ENCODE results near the gene TOE1. TPM values are rescaled to one million over a fixed set of nuclear protein-coding genes. Genes with fewer than 3 reads are reported as not detected.
"Not testable (repeated sequence)": the region's sequence is repeated elsewhere in the genome, so short reads cannot be mapped to it uniquely, and the experiment has no call there.

Gene TOE1
- polyA plus RNA-seq (ENCODE audit: insufficient read length) = 12.4 TPM
- long read RNA-seq, donor 1, transcript TOE1-201 (8 exons, 2,389 nt) = major isoform, 5 of 5 reads
- long read RNA-seq, donor 1, partial matches to known transcripts = 0 of 5 reads
- long read RNA-seq, donor 1, other reads (novel, unspliced or antisense) = 0 of 5 reads
- long read RNA-seq, donor 2, partial matches to known transcripts = 42 of 44 reads
- long read RNA-seq, donor 2, other reads (novel, unspliced or antisense) = 0 of 44 reads
- long read RNA-seq, donor 3, transcript TOE1-201 (8 exons, 2,389 nt) = major isoform, 7 of 16 reads
- long read RNA-seq, donor 3, partial matches to known transcripts = 9 of 16 reads
- long read RNA-seq, donor 3, other reads (novel, unspliced or antisense) = 0 of 16 reads
- long read RNA-seq, donor 4, partial matches to known transcripts = 6 of 6 reads
- long read RNA-seq, donor 4, other reads (novel, unspliced or antisense) = 0 of 6 reads
- long read RNA-seq, donor 5, partial matches to known transcripts = 0 of 4 reads
- long read RNA-seq, donor 5, other reads (novel, unspliced or antisense) = 0 of 4 reads
- long read RNA-seq, donor 6, partial matches to known transcripts = 0 of 3 reads
- long read RNA-seq, donor 6, other reads (novel, unspliced or antisense) = 0 of 3 reads
- long read RNA-seq, donor 7, partial matches to known transcripts = 14 of 18 reads
- long read RNA-seq, donor 7, other reads (novel, unspliced or antisense) = 0 of 18 reads
- long read RNA-seq, donor 8, partial matches to known transcripts = 0 of 3 reads
- long read RNA-seq, donor 8, other reads (novel, unspliced or antisense) = 0 of 3 reads

- DNase-seq = peak; percentile 87
Measured at GRCh38 chr1:45339789-45340558, at the start of gene TOE1, which contains the start of gene MUTYH. TSS of gene TOE1 (plus strand) at chr1:45340170. CDS start at chr1:45340253, 83 bp downstream. TSS of gene MUTYH (minus strand) at chr1:45340440. CDS start at chr1:45334505, 5,935 bp downstream.

- DNase-seq = not testable (repeated sequence)
Measured at GRCh38 chr1:45291002-45291401, 49.0 kb upstream of the TOE1 start.

GRCh38 chr1:45291716-45292115, 48.3 kb upstream of the TOE1 start:
- DNase-seq = no peak

- DNase-seq = no peak
Measured at GRCh38 chr1:45297666-45298356, 42.2 kb upstream of the TOE1 start.

- DNase-seq = no peak
Measured at GRCh38 chr1:45299296-45299695, 40.7 kb upstream of the TOE1 start.

GRCh38 chr1:45299981-45300668, 39.8 kb upstream of the TOE1 start:
- peak; percentile 74 for DNase-seq

GRCh38 chr1:45300669-45300997, 39.3 kb upstream of the TOE1 start:
- DNase-seq = no peak

- no peak for DNase-seq
Measured at GRCh38 chr1:45302505-45303150, 37.3 kb upstream of the TOE1 start.

- DNase-seq = peak; percentile 98
Measured at GRCh38 chr1:45303520-45304310, 36.3 kb upstream of the TOE1 start.

- DNase-seq = no peak
Measured at GRCh38 chr1:45304311-45305081, 35.5 kb upstream of the TOE1 start.

GRCh38 chr1:45305231-45305630, 34.7 kb upstream of the TOE1 start:
- DNase-seq = no peak

- DNase-seq = no peak
Measured at GRCh38 chr1:45306319-45306718, 33.7 kb upstream of the TOE1 start.

- DNase-seq = no peak
Measured at GRCh38 chr1:45306905-45307304, 33.1 kb upstream of the TOE1 start.

- DNase-seq = no peak
Measured at GRCh38 chr1:45314266-45314665, 25.7 kb upstream of the TOE1 start.

- peak; percentile 19 for DNase-seq
Measured at GRCh38 chr1:45317166-45317565, 22.8 kb upstream of the TOE1 start.

- no peak for DNase-seq
Measured at GRCh38 chr1:45319761-45320160, 20.2 kb upstream of the TOE1 start.

GRCh38 chr1:45321444-45321843, 18.5 kb upstream of the TOE1 start:
- DNase-seq = no peak

- DNase-seq = no peak
Measured at GRCh38 chr1:45322486-45323040, 17.4 kb upstream of the TOE1 start.

Measured in left kidney (tissue), 8 donors.